ENCODE results near the gene SLC25A45.

The SLC25A45 gene

DNA sequence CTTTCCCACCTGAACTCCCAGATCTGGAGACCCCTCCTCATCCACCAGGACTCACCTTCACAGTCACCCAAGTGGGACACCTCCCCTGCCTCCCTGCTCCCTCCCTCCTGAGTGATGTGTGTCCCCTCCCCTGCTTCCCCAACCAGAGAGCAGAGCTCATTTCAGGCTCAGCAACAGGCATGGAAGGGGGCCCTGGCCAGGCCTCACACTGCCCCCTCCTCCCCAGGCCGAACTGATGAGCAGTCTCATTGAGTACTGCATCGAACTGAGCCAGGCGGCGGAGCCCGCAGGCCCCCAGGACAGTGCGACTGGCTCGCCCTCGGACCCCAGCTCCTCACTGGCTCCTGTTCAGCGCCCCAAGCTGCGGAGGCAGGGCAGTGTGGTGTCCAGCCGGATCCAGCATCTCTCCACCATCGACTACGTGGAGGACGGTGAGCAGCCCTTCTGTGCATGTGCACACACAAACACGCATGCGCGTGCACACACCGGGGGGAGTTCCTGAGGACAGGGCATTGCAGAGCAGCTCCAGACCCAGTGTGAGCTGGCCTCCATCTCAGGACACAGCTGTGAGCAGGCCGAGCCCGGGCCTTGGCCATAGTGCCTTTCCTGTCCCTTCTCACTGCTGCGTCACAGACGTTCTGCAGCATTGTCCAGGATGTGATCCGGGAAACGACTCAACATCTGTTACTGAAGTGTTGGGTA lies 22.3 kb upstream of the SLC25A45 start:
- DNase-seq (ENCODE audit: low spot score): no peak

GRCh38 chr11:65404210-65404609 lies 21.8 kb upstream of the SLC25A45 start:
- DNase-seq (ENCODE audit: low spot score): no peak

DNA sequence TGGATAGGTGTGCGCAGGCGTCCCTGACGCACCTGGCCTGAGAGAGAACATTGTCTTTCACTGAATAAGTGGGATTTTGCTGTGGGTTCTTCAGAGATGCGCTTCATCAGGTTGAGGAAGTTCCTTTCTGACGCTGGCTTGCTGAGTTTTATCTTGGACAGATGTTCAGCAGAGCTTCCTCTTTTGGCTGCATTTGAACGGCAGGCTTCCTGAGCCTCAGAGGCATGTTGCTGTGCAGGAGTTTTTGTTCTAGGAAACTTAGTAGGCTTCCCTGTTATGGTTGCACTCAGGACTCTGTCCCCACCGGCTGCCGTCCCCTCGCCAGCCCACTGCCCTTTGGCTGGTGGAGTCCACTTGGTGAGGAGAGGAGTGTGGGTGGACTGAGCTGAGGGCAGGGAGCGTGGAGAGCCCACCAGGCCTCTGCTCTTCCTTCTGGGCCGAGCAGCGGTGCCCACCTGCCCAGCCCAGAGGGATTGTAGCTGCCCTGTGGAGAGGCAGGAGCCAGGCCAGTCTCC lies 21.2 kb upstream of the SLC25A45 start:
- no peak for DNase-seq (ENCODE audit: low spot score)

DNA sequence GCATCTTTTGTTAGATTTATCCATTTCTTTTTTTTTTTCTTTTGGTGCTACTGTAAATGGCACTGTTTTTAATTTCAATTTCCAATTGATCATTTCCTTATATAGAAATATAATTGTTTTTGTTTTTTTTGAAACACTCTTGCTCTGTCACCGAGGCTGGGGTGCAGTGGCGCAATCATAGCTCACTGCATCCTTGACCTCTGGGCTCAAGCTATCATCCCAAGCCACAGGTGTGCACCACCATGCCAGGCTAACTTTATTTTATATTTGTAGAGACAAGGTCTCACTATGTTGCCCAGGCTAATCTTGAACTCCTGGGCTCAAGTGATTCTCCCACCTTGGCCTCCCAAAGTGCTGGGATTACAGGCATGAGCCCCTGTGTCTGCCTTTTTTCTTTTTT lies 20.3 kb upstream of the SLC25A45 start:
- DNase-seq (ENCODE audit: low spot score): no peak

DNA sequence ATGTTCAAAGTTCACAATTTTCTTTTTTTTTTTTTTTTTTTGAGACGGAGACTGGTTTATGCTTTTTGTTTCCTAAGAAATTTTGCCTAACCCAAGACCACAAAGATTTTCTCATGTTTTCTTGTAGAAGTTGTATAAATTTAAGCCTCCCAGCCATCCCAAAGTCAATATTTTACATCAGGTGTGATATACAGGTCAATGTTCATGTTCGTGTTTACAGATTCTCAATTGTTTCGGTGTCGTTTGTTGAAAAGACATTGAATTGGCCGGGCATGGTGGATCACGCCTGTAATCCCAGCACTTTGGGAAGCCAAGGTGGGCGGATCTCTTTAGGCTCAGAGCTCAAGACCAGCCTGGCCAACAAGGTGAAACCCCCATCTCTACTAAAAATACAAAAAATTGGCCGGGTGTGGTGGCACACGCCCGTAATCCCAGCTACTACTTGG lies 19.4 kb upstream of the SLC25A45 start:
- DNase-seq (ENCODE audit: low spot score): no peak

DNA sequence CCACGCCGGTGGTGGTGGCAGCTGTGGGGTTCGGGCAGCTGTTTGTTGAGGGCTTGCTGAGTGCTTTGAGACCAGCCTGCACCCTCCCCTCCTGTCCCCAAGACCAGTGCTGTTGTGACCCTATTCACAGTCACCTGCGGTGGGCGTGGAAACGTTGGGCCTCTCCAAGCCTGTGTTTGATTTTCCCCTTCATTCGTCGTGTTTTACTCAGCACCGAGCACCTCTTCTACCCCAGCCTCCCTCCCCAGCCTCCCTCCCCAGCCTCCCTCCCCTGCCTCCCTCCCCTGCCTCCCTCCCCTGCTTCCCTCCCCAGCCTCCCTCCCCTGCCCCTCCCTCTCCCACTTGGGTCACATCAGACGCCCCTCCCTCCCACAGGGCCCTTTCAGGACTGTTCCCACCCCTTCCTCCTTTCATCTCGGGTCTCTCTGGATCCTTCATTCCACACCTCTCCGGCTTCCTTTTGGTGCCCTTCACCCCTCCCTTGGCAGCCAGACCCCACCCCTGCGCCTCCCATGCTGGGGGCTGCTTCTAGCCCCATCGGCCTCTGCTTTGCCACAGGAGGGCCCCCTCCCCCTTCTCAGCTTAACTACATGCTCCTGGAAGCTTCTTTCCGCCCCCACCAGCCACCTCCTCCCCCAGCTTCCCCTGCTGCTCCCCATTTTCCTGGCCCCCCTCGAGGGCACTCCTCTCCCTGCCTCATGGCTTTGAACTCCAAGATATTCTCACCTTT lies 18.8 kb upstream of the SLC25A45 start:
- DNase-seq (ENCODE audit: low spot score): no peak

DNA sequence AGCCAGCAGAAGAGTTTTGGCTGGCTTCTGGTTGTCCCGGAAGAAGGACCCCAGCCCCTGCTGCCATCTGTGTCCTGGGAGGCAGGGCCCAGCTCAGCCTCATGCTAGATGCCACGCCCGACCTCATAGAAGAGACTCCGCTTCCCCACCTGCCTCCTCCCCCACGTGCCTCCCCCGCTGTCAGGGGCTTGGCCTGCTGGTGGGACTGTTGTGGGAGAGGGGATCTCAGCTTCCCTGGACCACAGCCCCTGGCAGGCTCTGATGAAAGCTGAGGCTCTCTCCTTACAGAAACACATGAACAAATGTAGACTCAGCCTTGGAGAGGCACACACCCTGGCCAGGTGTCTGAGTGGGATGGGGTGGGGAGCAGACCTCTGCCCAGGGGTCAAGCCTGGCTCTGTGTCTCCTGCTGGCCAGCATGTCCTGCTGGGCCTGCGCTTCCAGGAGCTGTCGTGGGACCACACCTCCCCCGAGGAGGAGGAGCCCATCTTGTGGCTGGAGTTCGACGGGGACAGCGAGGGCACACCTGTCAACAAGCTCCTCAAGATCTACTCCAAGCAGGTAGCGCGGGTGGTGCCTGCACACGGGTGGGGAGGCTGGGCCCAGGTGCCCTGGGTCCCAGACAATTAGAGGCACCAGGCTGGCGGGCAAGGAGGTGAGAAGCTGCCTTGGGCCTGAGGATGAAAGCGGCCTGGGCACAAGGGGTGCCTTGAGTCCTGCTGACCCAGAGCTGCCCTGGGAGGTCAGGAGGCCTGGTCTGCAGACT lies 18.0 kb upstream of the SLC25A45 start:
- DNase-seq (ENCODE audit: low spot score): no peak

DNA sequence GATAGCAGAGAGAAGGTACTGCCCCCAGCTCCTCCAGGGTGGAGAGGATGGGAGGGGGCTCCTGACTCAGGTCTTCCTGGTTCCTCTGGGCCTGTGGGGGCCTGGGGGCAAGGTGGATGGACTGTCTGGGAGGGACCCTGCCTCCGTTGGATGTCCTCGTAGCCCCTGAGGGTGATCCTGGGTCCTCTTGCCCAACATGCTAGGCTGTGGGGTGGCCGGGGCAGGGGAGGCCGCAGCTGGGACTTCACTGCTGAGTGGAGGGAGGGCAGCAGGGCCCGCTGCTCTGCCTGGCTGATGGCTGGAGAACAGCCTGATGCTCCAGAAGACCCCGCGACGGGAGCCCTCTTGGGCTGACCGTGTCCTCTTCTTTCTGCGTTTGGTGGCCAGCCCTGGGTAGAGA lies 17.4 kb upstream of the SLC25A45 start:
- no peak for DNase-seq (ENCODE audit: low spot score)

DNA sequence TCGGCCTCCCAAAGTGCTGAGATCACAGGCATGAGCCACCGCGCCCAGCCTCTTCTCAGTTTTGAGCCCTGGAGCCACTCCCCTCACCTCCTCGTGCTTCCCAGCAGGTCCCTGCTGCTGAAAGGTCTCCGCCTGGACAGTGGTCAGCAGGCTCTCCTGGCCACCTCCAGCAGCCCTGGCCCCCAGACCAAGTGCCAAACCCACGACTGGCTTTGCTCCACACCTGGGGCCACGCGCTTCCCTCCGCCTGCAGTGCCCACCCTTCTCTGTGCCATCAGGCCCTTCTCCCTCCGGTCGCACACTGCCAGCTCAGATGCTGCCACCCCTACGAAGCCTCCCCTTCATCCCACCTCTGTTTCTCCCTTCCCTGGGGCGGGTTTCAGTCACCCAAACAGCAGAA lies 16.8 kb upstream of the SLC25A45 start:
- DNase-seq (ENCODE audit: low spot score): no peak

- peak; percentile 21 for DNase-seq (ENCODE audit: low spot score)
Measured at GRCh38 chr11:65398362-65398910, 16.0 kb upstream of the SLC25A45 start.

DNA sequence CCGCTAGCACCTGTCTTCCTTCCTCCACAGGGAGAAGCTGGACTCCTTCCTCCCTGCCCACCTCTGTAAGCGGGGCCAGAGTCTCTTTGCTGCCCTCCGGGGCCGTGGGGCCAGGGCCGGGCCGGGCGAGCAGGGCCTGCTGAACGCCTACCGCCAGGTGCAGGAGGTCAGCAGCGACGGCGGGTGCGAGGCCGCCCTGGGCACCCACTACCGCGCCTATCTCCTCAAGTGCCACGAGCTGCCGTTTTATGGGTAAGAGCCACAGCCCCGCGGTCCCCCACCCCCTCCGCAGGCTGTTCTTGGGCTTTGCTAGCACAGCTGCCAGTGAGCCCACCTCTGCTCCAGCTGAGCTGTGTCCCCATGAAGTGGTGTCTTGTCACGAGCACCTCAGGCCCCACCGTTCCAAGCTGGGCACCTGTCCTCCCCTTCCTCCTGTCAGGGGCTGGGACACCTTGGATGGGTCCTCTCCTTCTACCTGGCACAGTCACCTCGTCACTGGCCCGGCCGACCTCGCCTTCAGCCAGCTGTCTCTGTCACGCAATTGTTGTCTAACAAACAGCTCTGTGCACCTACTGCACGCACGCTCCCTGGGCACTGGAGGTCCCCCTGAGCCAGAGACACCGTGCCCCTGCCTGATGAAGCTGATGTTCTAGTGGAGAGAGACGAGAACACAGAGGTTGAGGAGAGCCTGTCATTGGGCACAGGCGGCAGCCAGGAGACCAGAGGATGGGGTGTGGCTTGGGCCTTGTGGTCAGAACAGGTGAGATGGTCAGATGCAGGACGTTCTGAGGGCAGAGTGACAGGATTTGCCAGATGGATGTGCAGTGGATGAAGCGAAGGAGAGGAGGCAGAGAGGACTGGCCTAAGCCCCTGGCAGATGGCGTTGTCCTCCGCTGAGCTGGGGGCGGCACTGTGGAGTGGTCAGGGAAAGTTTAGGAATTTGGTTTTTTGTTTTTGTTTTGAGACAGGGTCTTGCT lies 14.6 kb upstream of the SLC25A45 start:
- DNase-seq (ENCODE audit: low spot score): no peak

GRCh38 chr11:65395961-65396530 lies 13.6 kb upstream of the SLC25A45 start:
- DNase-seq (ENCODE audit: low spot score): no peak

DNA sequence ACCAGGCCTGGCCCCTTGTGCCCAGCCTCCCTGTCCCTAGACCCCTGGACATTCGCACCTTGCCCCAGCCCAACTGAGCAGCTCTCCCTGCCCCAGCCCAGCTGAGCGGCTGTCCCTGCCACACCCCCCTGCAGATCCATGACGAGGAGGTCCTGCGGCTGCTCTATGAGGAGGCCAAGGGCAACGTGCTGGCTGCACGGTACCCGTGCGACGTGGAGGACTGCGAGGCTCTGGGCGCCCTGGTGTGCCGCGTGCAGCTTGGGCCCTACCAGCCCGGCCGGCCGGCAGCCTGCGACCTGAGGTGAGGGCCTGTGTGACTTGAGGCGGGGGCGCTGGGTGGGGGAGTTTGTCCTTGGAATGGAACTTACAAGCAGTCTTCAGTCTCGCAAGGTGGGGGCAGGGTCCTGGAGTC lies 11.7 kb upstream of the SLC25A45 start:
- DNase-seq (ENCODE audit: low spot score): no peak

DNA sequence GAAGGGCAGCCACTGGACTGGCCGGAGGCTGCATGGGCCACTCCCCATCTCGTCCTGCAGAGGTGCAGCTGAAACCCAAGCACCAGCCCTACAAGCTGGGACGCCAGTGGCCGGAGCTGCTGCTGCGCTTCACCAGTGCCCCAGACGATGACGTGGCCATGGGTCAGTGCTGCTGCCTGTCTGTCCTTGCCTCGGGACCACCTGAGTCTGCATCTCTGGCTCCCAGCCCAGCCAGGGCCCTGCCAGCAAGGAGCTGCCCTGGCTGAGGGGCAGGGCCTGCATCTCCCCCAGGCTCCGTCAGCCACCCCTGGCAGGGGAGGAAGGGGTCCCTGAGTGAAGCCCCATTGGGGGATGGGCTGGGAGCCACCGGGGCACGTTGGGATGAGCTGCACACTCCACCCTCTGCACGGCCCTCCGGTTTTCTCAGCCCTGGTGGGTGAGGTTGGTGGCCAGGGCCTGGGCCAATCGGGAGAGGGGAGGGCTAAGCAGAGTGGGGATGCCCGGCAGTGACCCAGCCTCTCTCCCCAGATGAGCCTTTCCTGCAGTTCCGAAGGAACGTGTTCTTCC lies 11.2 kb upstream of the SLC25A45 start:
- no peak for DNase-seq (ENCODE audit: low spot score)

- DNase-seq (ENCODE audit: low spot score): no peak
Measured at GRCh38 chr11:65392899-65393298, 10.5 kb upstream of the SLC25A45 start.

- DNase-seq (ENCODE audit: low spot score): no peak
Measured at GRCh38 chr11:65392186-65392829, 9.9 kb upstream of the SLC25A45 start.

DNA sequence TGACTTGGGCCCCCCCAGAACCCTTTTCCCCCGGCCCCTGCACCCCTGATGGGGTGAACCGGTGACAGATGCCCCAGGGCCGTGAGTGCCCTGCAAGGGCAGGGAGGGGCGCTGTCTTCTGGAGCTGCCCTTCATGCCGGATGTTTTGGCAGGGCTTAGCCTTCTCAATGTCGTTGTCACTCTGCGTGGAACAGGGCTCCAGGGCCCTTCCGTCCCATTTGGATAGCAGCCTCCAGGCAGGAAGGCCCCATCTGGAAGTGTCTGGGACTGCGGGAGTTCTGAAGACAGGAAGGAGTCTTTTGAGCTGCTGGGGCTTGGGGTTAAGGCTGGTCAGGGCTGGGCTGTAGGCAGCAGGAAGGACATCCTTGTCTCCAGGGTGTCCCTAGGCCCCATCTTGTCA lies 8.6 kb upstream of the SLC25A45 start:
- peak; percentile 39 for DNase-seq (ENCODE audit: low spot score)

DNA sequence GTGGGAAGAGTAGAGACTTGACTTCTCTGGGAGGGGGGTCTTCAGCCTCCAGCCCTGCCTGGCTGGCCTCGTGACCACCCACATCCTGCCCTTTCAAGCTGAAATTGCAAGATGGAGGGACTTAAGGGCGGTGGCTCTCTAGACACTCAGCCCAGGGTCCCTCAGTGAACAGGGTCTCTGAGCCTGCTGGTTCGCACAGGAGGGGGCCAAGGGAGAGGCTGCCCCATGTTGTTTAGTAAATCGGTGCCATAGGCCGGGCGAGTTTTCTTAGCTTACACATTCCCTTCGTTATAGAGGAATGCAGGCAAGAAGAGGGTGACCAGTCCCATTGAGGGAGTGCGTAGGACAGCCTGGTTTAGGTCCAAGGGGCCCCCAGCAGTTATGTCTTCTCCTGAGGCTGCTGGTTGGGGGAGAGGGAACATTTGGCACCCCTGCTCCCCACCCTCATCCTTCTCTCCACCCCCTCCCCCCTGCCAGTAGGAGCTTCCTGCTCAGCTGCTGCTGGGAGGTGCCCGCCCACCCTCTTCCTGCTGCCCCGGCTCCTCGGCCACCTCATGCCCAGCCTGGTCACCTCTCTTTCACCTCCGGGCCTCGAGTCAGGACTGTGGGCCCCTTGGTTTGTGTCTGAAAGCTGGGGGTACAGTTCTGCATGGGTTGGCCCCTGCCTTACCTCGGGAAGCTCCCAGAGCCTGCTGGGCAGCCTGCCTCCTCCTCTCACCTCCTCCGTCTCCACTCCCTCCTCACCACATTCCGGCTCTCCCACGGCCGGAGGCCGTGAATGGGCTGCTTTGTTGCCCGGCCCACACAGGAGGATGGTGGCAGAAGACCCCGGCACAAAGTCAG lies 7.9 kb upstream of the SLC25A45 start:
- DNase-seq (ENCODE audit: low spot score): no peak

All from cerebellar cortex (tissue), 1 donor.